ENCODE measurements around the gene PDE3A.
"Not testable (repeated sequence)": the region's sequence is repeated elsewhere in the genome, so short reads cannot be mapped to it uniquely, and the experiment has no call there.

PDE3A gene

GRCh38 chr12:20375560-20375959 is 7.2 kb downstream of the PDE3A start:
- DNase-seq, result no peak

- DNase-seq, result peak; percentile 62
Measured at GRCh38 chr12:20376984-20377383, 8.6 kb downstream of the PDE3A start.

- DNase-seq, result no peak
Measured at GRCh38 chr12:20377750-20378149, 9.4 kb downstream of the PDE3A start.

GRCh38 chr12:20382117-20382516 is 13.8 kb downstream of the PDE3A start:
- DNase-seq, result no peak

GRCh38 chr12:20383612-20384011 is 15.3 kb downstream of the PDE3A start:
- no peak for DNase-seq

- not testable (repeated sequence) for DNase-seq
Measured at GRCh38 chr12:20384836-20385235, 16.5 kb downstream of the PDE3A start.

GRCh38 chr12:20390846-20391245 is 22.5 kb downstream of the PDE3A start:
- DNase-seq, result no peak

GRCh38 chr12:20392339-20392738 is 24.0 kb downstream of the PDE3A start:
- no peak for DNase-seq

GRCh38 chr12:20393707-20394106 is 25.4 kb downstream of the PDE3A start:
- DNase-seq, result no peak

- DNase-seq, result no peak
Measured at GRCh38 chr12:20395791-20396550, 27.6 kb downstream of the PDE3A start.

GRCh38 chr12:20398686-20399085 is 30.3 kb downstream of the PDE3A start:
- DNase-seq, result no peak

GRCh38 chr12:20400003-20400402 is 31.7 kb downstream of the PDE3A start:
- DNase-seq, result no peak

GRCh38 chr12:20403230-20403629 is 34.9 kb downstream of the PDE3A start:
- DNase-seq, result no peak

- peak; percentile 52 for DNase-seq
Measured at GRCh38 chr12:20404576-20405346, 36.4 kb downstream of the PDE3A start.

GRCh38 chr12:20409607-20410377 is 41.5 kb downstream of the PDE3A start:
- no peak for DNase-seq

- no peak for DNase-seq
Measured at GRCh38 chr12:20410734-20411133, 42.4 kb downstream of the PDE3A start.

- no peak for DNase-seq
Measured at GRCh38 chr12:20411345-20411744, 43.0 kb downstream of the PDE3A start.

GRCh38 chr12:20415028-20415427 is 46.7 kb downstream of the PDE3A start:
- no peak for DNase-seq

GRCh38 chr12:20415641-20416040 is 47.3 kb downstream of the PDE3A start:
- DNase-seq, result no peak

- no peak for DNase-seq
Measured at GRCh38 chr12:20420557-20420956, 52.2 kb downstream of the PDE3A start.

GRCh38 chr12:20421421-20421820 is 53.1 kb downstream of the PDE3A start:
- no peak for DNase-seq

GRCh38 chr12:20423557-20423956 is 55.2 kb downstream of the PDE3A start:
- peak; percentile 66 for DNase-seq

- no peak for DNase-seq
Measured at GRCh38 chr12:20424841-20425240, 56.5 kb downstream of the PDE3A start.

GRCh38 chr12:20426191-20426590 is 57.9 kb downstream of the PDE3A start:
- DNase-seq, result no peak
